AG09319 (cell line): ENCODE measurements around the gene MUS81.

Experiments
- DNase-seq: peaks from one replicate; pipeline ENCODE4 v3.0.0-alpha.2; 2010; ENCODE audit warnings: low read depth; ENCODE audit errors: extremely low read depth
- CTCF ChIP-seq: IDR thresholded peaks from 2 replicates; pipeline ENCODE4 v1.5.1; 2011; ENCODE audit warnings: low read depth, mild to moderate bottlenecking, inconsistent platforms, low read length, moderate library complexity

MUS81 gene

GRCh38 chr11:65873318-65874156, 13.3 kb downstream of the MUS81 start:
- peak; percentile 83 for DNase-seq
- TF ChIP-seq CTCF, result no peak

- no peak for DNase-seq
- no peak for TF ChIP-seq CTCF
Measured at GRCh38 chr11:65879617-65880016, 19.4 kb downstream of the MUS81 start, which contains the start of gene CTSW. Gene CTSW (plus strand): TSS chr11:65879837. CDS start chr11:65879855, 18 bp downstream.

GRCh38 chr11:65880027-65880426, 19.8 kb downstream of the MUS81 start:
- no peak for DNase-seq
- TF ChIP-seq CTCF, result no peak

GRCh38 chr11:65880844-65881421, 20.7 kb downstream of the MUS81 start:
- DNase-seq, result no peak
- TF ChIP-seq CTCF, result no peak

GRCh38 chr11:65882120-65883057, 22.2 kb downstream of the MUS81 start:
- no peak for DNase-seq
- no peak for TF ChIP-seq CTCF

GRCh38 chr11:65883058-65883761, 23.0 kb downstream of the MUS81 start:
- TF ChIP-seq CTCF, result no peak
- DNase-seq, result no peak
